Psoas muscle (tissue), 8 donors: Measurements from ENCODE around the gene GPA33. TPM values are rescaled to one million over a fixed set of nuclear protein-coding genes. Genes with fewer than 3 reads are reported as not detected.

ENCODE experiments used
- ATAC-seq, 4 donors: fragments of 200-7000 bp; cut with Tn5 transposase; one replicate each; pipeline ENCODE4 v1.9.1; 2020; ENCODE audit warnings: moderate library complexity in 3 of 4, mild to moderate bottlenecking in 2 of 4
- DNase-seq, 2 donors: peaks; one replicate each; pipeline ENCODE4 v3.0.0-alpha.2; 2020
- H3K27ac ChIP-seq: fragments of 200-600 bp; one replicate; pipeline ENCODE4 v1.8.0; 2022
- H3K27me3 ChIP-seq, 3 donors: fragments of 200-600 bp in 1 of 3; one replicate each; pipeline versions ENCODE4 v1.6.1 to v1.8.0; 2013 to 2022; ENCODE audit warnings: low read length in 2 of 3, mild to moderate bottlenecking in 2 of 3, moderate library complexity in 1 of 3; ENCODE audit not compliant: insufficient read depth in 3 of 3
- H3K36me3 ChIP-seq, 2 donors: fragments of 200-600 bp in 1 of 2; one replicate each; pipeline versions ENCODE4 v1.6.1 to v1.8.0; 2013 to 2022; ENCODE audit warnings: low read depth in 1 of 2, mild to moderate bottlenecking in 1 of 2, moderate library complexity in 1 of 2; ENCODE audit not compliant: insufficient read depth in 1 of 2
- H3K4me1 ChIP-seq: fragments of 200-600 bp; one replicate; pipeline ENCODE4 v1.8.0; 2022
- H3K4me3 ChIP-seq: fragments of 200-600 bp; one replicate; pipeline ENCODE4 v1.8.0; 2022; ENCODE audit warnings: mild to moderate bottlenecking
- H3K9me3 ChIP-seq: fragments of 200-600 bp; one replicate; pipeline ENCODE4 v1.8.0; 2022
- WGBS, 3 donors: extraction: QIAGEN DNeasy Blood & Tissue Kit; methylation state at CpG; one replicate each; pipeline versions ENCODE4 v1.1.6 to v1.1.7; 2013; 5-methylcytosine and 5-hydroxymethylcytosine counted together
- intact Hi-C, 2 donors: fragments of 100-400 bp; cut with DNase I; formaldehyde crosslinking; loops; one replicate each; pipeline versions ENCODE4 v1.11.0 to v1.14.2; 2022
- polyA plus RNA-seq, 3 donors: library from polyadenylated mRNA; stranded (reverse); fragments of 200-250 nt; gene quantifications; one replicate each; pipeline ENCODE4 v1.2.3, GENCODE V29; 2013
- total RNA-seq, 4 donors: library from RNA; stranded (reverse); fragmentation: NEBNext Ultra II Directional in 2 of 4; extraction: Animal tissue kit (Norgen Biotek cat#: 25700) in 2 of 4; gene quantifications; one replicate each; pipeline versions ENCODE4 v1.2.1 to v1.2.4, GENCODE V29; 2021 to 2023
- TF ChIP-seq, protein P1 (sequence below): fragments of 200-600 bp; IDR thresholded peaks from one replicate; pipeline ENCODE4 v1.8.0; 2022; ENCODE audit warnings: antibody characterized with exemption
- donor health status: healthy with polysubstance abuse.
- donor health status: DM: no; HTN: no; CAD: no; lungs with moderate emphysema.
- donor health status: Bipolar disorder and iron deficiency.
- donor health status: healthy.
- donor health status: DM: yes; HTN: yes; CAD: no.
- donor health status: DM: no; HTN: no; CAD: no.
- donor health status: DM: no; HTN: no; CAD: no.
- donor health status: DM: yes; HTN: yes; CAD: no.

GPA33 gene
- total and polyA plus RNA-seq, 7 donors, result 0.06 to 2.2 (median 0.12) TPM; not detected in 2

GRCh38 chr1:167016100-167016750, 74.0 kb downstream of the GPA33 start:
- Histone ChIP-seq H3K4me3 (no peak overlapping the region), H3K9me3 (no peaks in the 10 kb centered on the region), H3K36me3 (no peaks in the 10 kb centered on the region), H3K27ac (no peak overlapping the region), H3K4me1 (no peaks in the 10 kb centered on the region), H3K27me3 (no peaks in the 10 kb centered on the region)
- 55 to 68% (median 56%) methylated on average over 6 of the region's 6 CpGs for whole genome bisulfite sequencing, 3 donors
- TF ChIP-seq, protein P1, sequence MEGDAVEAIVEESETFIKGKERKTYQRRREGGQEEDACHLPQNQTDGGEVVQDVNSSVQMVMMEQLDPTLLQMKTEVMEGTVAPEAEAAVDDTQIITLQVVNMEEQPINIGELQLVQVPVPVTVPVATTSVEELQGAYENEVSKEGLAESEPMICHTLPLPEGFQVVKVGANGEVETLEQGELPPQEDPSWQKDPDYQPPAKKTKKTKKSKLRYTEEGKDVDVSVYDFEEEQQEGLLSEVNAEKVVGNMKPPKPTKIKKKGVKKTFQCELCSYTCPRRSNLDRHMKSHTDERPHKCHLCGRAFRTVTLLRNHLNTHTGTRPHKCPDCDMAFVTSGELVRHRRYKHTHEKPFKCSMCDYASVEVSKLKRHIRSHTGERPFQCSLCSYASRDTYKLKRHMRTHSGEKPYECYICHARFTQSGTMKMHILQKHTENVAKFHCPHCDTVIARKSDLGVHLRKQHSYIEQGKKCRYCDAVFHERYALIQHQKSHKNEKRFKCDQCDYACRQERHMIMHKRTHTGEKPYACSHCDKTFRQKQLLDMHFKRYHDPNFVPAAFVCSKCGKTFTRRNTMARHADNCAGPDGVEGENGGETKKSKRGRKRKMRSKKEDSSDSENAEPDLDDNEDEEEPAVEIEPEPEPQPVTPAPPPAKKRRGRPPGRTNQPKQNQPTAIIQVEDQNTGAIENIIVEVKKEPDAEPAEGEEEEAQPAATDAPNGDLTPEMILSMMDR, result no peak
- DNase-seq, result no peak
- intact Hi-C loops, result no loop called here
- no peak for ATAC-seq

- H3K4me1 ChIP-seq, result no peaks in the 10 kb centered on the region
- H3K36me3 ChIP-seq, result no peaks in the 10 kb centered on the region
- H3K9me3 ChIP-seq, result no peaks in the 10 kb centered on the region
- TF ChIP-seq, protein P1, result no peak
- H3K27ac ChIP-seq, result no peak overlapping the region
- H3K27me3 ChIP-seq, result no peaks in the 10 kb centered on the region
- no peak overlapping the region for H3K4me3 ChIP-seq
- intact Hi-C loops, result no loop called here
- DNase-seq (no peak), ATAC-seq (no peak)
- 84 to 85% (median 84%) methylated on average over 8 of the region's 8 CpGs for WGBS, 3 donors
These were observed 76.9 kb downstream of the GPA33 start for GRCh38 chr1:167013108-167013929.

- no peaks in the 10 kb centered on the region for H3K36me3 ChIP-seq
- DNase-seq, result no peak
- no peak overlapping the region for H3K4me3 ChIP-seq
- H3K4me1 ChIP-seq, result no peaks in the 10 kb centered on the region
- intact Hi-C loops, result no loop called here
- TF ChIP-seq, protein P1, result no peak
- no peaks in the 10 kb centered on the region for H3K9me3 ChIP-seq
- H3K27me3 ChIP-seq, result no peaks in the 10 kb centered on the region
- WGBS, 3 donors, result 64 to 81% (median 77%) methylated on average over 2 of the region's 2 CpGs
- no peak for ATAC-seq
- H3K27ac ChIP-seq, result no peak overlapping the region
These were observed 77.6 kb downstream of the GPA33 start for GRCh38 chr1:167012570-167012969.

DNA sequence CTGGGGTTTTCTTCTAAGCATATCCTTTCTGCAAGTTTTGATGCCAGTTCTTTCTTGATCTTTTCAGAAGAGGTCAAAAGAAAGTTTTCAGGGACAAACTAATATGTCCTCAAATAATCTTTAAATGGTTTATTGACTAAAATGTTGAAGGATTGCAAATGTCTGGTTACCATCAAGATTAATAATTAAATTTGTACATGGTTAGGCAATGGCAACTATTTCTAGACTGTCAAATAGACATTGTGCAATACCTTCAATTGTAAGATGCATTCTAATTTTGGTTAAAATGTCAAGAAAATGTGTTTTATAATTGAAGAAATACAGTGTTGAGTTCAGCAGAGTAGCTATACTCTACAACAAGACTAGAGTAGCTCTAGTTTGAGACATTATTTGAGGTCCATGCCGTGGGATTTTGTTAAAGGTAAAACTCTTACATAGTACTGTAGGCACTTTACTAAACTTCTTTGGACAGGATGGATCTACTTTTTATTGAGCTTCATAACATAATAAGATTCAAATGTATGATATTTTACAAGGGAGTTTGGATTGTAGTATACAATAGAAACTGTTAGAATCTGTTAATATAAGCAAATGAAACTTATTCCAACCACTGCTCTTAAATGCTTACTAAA, 78.5 kb downstream of the GPA33 start:
- TF ChIP-seq, protein P1, result no peak
- ATAC-seq (no peak), DNase-seq (no peak)
- Histone ChIP-seq H3K36me3 (no peaks in the 10 kb centered on the region), H3K9me3 (no peaks in the 10 kb centered on the region), H3K4me1 (no peaks in the 10 kb centered on the region), H3K27me3 (no peaks in the 10 kb centered on the region), H3K4me3 (no peak overlapping the region), H3K27ac (no peak overlapping the region)
- intact Hi-C loops, result no loop called here
- WGBS, 3 donors, result 86 to 93% (median 90%) methylated on average over 1 of the region's 1 CpG
